Erythroblast (primary cell): ENCODE measurements around the gene KCNE3.

ENCODE experiments used
- DNase-seq, 2 experiments: peaks; one replicate each; lab custom pipeline; 2025; lab: John Stamatoyannopoulos, UW
- GATA1 ChIP-seq: IDR thresholded peaks from 2 replicates; pipeline ENCODE4 v1.6.1; 2011; ENCODE audit warnings: low read depth, mild to moderate bottlenecking, control low read depth, low read length, moderate library complexity
- POLR2A ChIP-seq: IDR thresholded peaks from 2 replicates; pipeline ENCODE4 v1.6.1; 2011; ENCODE audit warnings: mild to moderate bottlenecking, low read length

The KCNE3 gene

GRCh38 chr11:74464746-74465145 lies 2.6 kb downstream of the KCNE3 start:
- no peak for DNase-seq
- TF ChIP-seq GATA1 (no peak), POLR2A (no peak)

GRCh38 chr11:74463216-74463615 lies 4.1 kb downstream of the KCNE3 start:
- TF ChIP-seq POLR2A (no peak), GATA1 (no peak)
- no peak for DNase-seq

DNA sequence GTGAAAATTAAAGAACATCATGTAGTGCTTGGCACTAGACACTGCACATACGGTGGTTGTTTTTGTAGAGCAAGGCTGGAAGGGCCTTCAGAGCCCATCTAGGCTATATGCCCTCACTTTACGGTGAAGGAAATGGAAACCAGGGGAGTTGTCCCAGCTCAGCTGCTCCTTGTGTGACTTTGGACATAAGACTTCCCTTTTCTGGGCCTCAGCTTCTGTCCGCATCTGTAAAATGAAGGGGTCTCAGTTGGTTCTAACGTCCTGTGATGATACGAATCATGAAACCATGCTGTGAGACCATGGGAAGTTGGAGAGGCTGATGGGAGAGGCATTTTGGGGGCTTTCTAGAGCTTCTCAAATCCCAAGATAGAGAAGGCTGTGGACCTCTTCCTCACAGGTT lies 4.7 kb downstream of the KCNE3 start:
- no peak for DNase-seq
- TF ChIP-seq GATA1, result no peak
- TF ChIP-seq POLR2A, result no peak

- peak; percentile 73 to 74 for DNase-seq
- no peak for TF ChIP-seq GATA1
- TF ChIP-seq POLR2A, result no peak
Measured at GRCh38 chr11:74462009-74462408, 5.3 kb downstream of the KCNE3 start.

DNA sequence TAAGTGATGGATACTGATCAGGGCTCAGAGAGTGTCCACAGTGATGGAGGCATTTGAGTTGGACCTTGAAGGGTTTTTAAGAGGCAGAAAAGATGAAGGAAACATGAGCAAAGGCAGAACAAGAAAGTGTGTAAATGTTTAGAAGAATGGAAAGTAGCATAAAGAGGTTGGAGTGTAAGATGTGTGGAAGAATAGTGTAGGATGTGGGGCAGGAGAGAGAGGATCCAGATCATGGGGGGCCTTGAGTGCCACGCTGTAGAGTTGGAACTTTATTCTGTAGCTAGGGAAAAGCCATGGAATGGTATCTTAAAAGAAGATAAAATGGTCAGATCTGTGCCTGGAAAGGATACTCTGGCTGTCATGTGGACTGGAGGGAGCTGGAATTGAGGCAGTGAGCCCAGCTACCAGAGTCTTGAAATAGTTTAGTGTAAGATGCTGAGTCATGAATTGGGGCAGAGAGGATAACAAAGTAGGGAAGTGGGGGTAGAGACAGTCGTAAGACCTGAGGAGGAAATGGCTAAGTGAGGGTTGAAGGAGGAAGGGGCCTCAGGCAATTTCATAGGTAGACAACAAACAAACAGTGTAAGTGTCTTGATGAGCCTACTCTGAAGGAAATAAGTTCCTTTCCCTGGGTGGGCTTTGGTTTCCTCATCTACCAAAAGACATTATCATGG lies 6.7 kb downstream of the KCNE3 start:
- peak; percentile 80 to 81 for DNase-seq
- TF ChIP-seq POLR2A, result peak; percentile 28
- TF ChIP-seq GATA1, result no peak

DNA sequence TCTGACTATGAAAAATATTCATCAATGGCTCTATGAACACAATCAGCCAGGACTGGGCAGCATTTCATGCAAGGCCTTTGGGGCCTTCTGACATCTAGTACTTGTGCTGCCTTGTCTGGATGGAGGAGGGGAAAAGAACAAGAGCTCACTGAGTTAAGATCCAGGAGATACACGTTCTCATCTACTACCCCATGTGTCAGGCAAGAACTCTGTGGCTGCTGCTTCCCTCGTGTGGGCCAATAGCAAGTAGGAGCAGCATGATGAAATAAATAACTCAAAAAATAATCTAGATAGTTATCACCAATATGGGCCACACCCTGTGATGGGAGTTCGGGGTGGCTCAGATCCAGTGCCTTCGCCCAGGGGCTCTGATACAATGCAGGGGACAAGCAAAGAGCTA lies 7.3 kb downstream of the KCNE3 start:
- DNase-seq, result peak; percentile 66 to 85
- TF ChIP-seq GATA1 (no peak), POLR2A (no peak)

GRCh38 chr11:74459584-74459983 lies 7.8 kb downstream of the KCNE3 start:
- DNase-seq, result peak; percentile 86 to 95
- TF ChIP-seq GATA1, result no peak
- TF ChIP-seq POLR2A, result peak; percentile 71

DNA sequence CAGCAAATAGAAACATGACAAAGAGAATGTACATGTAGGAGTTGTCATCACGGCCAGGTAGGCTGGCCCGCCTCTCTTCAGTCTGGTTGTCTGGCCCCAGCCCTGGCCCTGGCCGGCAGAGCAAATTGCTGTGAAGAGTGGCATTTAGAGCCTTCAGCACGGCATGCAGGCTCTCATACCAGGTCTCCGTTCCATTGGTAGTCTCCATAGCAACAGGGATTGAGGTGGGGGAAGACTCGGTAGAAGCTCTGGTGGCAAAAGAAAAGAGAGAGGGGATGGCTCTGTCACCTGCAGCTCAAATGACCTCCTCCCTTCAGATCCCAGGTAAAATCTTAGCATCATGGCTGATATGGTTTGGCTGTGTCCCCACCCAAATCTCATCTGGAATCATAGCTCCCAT lies 10.0 kb downstream of the KCNE3 start:
- no peak for DNase-seq
- TF ChIP-seq GATA1 (no peak), POLR2A (no peak)

DNA sequence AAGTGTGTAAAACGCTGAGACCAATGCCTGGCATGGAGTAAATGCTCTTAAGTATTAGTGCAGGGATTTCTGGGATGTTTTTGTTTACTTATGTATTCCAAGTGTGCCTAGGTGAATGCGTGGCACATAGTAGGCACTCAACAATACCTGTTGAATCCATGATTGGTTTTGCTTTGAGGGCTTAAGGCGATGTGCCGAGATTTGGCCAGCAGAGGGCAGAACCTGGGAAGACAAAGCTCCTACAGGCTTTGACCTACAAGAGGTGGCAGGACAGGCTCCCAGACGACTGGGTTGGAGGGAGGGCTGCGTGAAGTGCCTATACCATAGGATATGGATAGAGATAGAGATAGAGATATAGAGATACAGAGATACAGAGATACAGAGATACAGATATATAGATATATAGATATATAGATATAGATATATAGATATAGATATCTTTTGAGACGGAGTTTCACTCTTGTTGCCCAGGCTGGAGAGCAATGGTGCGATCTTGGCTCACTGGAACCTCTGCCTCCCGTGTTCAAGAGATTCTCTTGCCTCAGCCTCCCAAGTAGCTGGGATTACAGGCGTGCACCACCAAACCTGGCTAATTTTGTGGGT lies 13.9 kb downstream of the KCNE3 start:
- TF ChIP-seq POLR2A (no peak), GATA1 (no peak)
- DNase-seq, result peak; percentile 82 to 87

DNA sequence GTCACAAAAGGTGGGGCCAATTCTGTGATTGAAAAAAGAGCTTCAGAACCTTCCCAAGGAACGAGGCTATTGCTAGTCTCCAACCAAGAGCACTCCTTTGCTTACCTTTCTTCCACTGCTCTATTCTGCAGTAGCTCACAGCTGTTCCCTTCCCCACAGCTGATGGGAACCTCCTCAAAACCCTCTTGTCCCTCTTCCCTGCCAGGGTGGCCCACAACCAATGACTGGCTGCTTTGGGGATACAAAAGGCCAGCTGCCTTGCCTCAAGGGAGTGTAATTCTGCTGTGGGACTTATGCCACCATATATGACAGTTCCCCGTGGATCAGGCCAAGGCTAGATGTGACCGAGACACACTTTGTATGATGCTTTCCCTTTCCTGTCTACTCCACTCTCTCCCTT lies 15.0 kb downstream of the KCNE3 start:
- no peak for DNase-seq
- TF ChIP-seq POLR2A (no peak), GATA1 (no peak)

DNA sequence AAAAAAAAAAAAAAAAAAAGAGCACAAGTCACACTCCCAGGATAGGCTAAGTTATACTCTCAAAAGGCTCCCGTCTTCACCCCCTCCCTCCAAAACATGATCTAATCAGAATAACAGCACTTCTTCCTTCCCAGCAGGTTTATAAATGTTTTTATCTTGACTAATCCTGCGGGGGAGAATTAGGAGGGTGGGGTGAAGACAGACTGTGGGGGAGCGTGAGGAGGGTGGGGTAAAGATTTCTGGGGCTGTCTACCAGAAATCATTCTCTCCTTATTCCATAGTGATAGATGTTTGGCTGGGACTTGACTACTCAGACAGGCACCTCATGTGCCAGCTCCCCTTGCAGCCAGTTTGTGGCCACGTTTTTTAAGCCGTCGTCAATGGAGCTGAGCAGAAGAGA lies 17.0 kb downstream of the KCNE3 start:
- TF ChIP-seq POLR2A (no peak), GATA1 (no peak)

DNA sequence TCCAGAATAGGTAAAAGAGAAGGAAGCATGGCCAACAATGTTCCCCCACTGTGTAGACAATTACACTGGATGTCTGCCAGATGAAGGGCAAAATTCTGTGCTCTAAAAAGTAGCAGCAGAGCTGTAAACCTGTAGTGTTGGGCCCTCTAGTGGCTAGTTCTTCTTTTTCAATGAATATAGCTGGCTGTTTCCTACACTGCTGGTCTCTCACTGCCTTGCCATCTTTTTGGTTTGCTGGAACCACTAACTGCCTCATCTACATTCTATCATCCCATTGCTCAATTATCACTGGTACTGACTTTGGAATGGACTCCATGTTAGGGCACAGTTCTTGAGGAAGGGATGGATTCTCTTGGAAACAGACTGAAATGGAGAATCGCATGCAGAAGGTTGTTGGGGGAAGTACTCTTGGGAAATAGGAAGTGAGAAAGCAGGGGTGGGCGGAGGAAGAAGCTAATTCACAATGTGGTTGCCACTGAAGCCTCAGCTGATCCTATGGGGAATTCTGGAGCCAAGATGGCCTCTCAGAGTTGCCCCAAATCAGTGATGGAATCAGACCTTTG lies 17.9 kb downstream of the KCNE3 start:
- TF ChIP-seq POLR2A, result no peak
- TF ChIP-seq GATA1, result no peak
- peak; percentile 81 to 85 for DNase-seq

More for the DNA sequence above, 17.0 kb downstream of the KCNE3 start:
- DNase-seq, result no peak

GRCh38 chr11:74447720-74448119 lies 19.6 kb downstream of the KCNE3 start:
- TF ChIP-seq POLR2A (no peak), GATA1 (no peak)
- no peak for DNase-seq

GRCh38 chr11:74446532-74446938 lies 20.8 kb downstream of the KCNE3 start:
- no peak for DNase-seq
- TF ChIP-seq POLR2A, result no peak
- no peak for TF ChIP-seq GATA1

GRCh38 chr11:74444173-74444826 lies 23.0 kb downstream of the KCNE3 start:
- DNase-seq, result no peak
- TF ChIP-seq POLR2A, result no peak
- no peak for TF ChIP-seq GATA1
